Upper lobe of left lung (tissue), 4 donors: ENCODE data around the gene GLRX5.

Experiments
- EP300 ChIP-seq, 4 donors: sonication (generic); formaldehyde crosslinking; IDR thresholded peaks; one replicate each; pipeline ENCODE4 v1.5.1; 2017; ENCODE audit warnings: antibody characterized with exemption in 4 of 4, control low read depth in 2 of 4
- POLR2A ChIP-seq, 4 donors: fragments of 450-650 bp; IDR thresholded peaks; one replicate each; pipeline ENCODE4 v1.5.1; 2016 to 2017; ENCODE audit warnings: antibody characterized with exemption in 4 of 4, mild to moderate bottlenecking in 2 of 4
- POLR2AphosphoS5 ChIP-seq, 2 donors: sonication (generic); formaldehyde crosslinking; IDR thresholded peaks; one replicate each; pipeline ENCODE4 v1.5.1; 2017; ENCODE audit warnings: antibody characterized with exemption in 2 of 2
- TF ChIP-seq, protein P1 (sequence below), 6 experiments: fragments of 450-650 bp in 4 of 6; fragments of 200-600 bp in 2 of 6; sonication (generic) in 2 of 6; IDR thresholded peaks; one replicate each; pipeline ENCODE4 v1.5.1; 2016 to 2019; ENCODE audit warnings: antibody characterized with exemption in 6 of 6

DNA sequence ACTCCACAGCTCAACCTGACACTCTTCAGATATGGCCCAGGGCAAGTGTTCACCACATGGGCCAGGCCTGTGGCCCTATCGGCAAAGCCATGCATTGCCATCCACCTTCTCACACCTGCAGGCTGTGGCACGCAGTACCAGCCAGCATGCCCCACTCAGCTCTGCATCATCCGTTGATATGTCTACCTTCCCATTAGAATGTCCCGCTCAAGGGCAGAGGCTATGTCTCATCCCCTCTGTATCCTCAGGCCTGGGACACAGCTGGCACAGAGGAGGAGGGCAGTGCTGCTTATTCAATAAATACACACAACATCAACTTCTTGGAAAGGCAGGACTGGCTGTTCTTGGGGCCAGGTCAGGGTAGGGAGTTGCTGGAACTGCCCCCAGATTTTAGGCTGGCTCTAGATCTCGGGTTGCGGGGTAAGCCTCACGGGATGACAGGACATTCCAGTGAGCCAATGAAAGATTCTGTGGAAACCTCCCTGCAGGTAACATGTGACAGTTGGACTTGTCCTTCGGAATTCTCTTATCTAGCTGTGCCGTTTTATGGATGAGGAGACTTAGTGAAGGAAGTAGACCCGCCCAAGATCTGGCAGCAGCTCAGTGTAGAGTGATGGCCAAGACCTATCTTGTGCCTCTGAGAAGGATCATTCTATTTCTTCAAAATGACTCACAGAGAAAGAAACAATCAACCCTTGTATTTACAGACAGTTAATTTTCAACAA is 44.0 kb upstream of the GLRX5 start:
- TF ChIP-seq, protein P1, sequence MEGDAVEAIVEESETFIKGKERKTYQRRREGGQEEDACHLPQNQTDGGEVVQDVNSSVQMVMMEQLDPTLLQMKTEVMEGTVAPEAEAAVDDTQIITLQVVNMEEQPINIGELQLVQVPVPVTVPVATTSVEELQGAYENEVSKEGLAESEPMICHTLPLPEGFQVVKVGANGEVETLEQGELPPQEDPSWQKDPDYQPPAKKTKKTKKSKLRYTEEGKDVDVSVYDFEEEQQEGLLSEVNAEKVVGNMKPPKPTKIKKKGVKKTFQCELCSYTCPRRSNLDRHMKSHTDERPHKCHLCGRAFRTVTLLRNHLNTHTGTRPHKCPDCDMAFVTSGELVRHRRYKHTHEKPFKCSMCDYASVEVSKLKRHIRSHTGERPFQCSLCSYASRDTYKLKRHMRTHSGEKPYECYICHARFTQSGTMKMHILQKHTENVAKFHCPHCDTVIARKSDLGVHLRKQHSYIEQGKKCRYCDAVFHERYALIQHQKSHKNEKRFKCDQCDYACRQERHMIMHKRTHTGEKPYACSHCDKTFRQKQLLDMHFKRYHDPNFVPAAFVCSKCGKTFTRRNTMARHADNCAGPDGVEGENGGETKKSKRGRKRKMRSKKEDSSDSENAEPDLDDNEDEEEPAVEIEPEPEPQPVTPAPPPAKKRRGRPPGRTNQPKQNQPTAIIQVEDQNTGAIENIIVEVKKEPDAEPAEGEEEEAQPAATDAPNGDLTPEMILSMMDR (IDR thresholded peaks at IDR 0.05): no peak
- TF ChIP-seq EP300 (IDR thresholded peaks at IDR 0.05): no peak
- TF ChIP-seq POLR2A (IDR thresholded peaks at IDR 0.05): no peak
- no peak for TF ChIP-seq POLR2AphosphoS5 (IDR thresholded peaks at IDR 0.05)
